Endothelial cell of umbilical vein (primary cell): ENCODE data around the gene RAI1. TPM values are rescaled to one million over a fixed set of nuclear protein-coding genes. Genes with fewer than 3 reads are reported as not detected.

Source experiments
- BruUV-seq: library from RNA; stranded (reverse); fragments of 400-500 nt; replicated peaks from 2 replicates; lab custom pipeline; 2021; lab: Mats Ljungman, UMichigan
- CTCF ChIA-PET: fragments of 300-600, 350-600 bp; sonication (Branson Sonifier 250); formaldehyde crosslinking; loops from one replicate; lab custom pipeline; 2021; ENCODE audit warnings: antibody characterized with exemption, inconsistent platforms; lab: Charles Lee
- POLR2A ChIA-PET: fragments of 300-600, 350-600 bp; sonication (Branson Sonifier 250); formaldehyde crosslinking; loops from one replicate; lab custom pipeline; 2021; ENCODE audit warnings: antibody characterized with exemption, inconsistent platforms; lab: Charles Lee
- DNase-seq: peaks from one replicate; pipeline ENCODE4 v3.0.0-alpha.2; 2011; ENCODE audit warnings: low read depth, low spot score
- FAIRE-seq: peaks from 2 replicates; lab custom pipeline; 2011; peaks lifted over from hg19 to GRCh38; lab: Jason Lieb, UNC
- H2AFZ ChIP-seq: 2 replicates; pipeline ENCODE4 v1.6.0; 2012; ENCODE audit warnings: low read depth, low read length, control low read depth, inconsistent platforms
- H3K27ac ChIP-seq: 2 replicates; pipeline ENCODE4 v1.5.1; 2011; ENCODE audit warnings: low read depth, mild to moderate bottlenecking, control low read depth, low read length, moderate library complexity; ENCODE audit not compliant: insufficient read depth
- H3K27me3 ChIP-seq, 2 experiments: 2 replicates each; pipeline versions ENCODE4 v1.6.0 to v1.6.1; 2011; ENCODE audit warnings: low read length in 2 of 2, mixed read lengths in 1 of 2; ENCODE audit not compliant: control insufficient read depth in 2 of 2, insufficient read depth in 2 of 2
- H3K36me3 ChIP-seq, 2 experiments: 2 replicates in 1 of 2; 3 replicates in 1 of 2; pipeline ENCODE4 v1.5.1; 2011; ENCODE audit warnings: low read length in 2 of 2, mild to moderate bottlenecking in 1 of 2, moderate library complexity in 1 of 2; ENCODE audit not compliant: control insufficient read depth in 2 of 2, insufficient read depth in 2 of 2; ENCODE audit errors: extremely low read depth in 1 of 2
- H3K4me1 ChIP-seq: 3 replicates; pipeline ENCODE4 v1.5.1; 2011; ENCODE audit warnings: mild to moderate bottlenecking, low read length; ENCODE audit not compliant: control insufficient read depth, insufficient read depth; ENCODE audit errors: extremely low read depth
- H3K4me2 ChIP-seq: 2 replicates; pipeline ENCODE4 v1.6.1; 2011; ENCODE audit warnings: low read length, control low read depth, mixed read lengths; ENCODE audit not compliant: insufficient read depth
- H3K4me3 ChIP-seq, 3 experiments: fragments of 200-600 bp in 1 of 3; sonication (generic), shearing (Covaris generic) in 1 of 3; replicated peaks in 1 of 3; 2 replicates each; pipeline ENCODE4 v1.5.1; 2011 to 2016; ENCODE audit warnings: control low read depth in 3 of 3, low read length in 3 of 3, mild to moderate bottlenecking in 2 of 3, inconsistent platforms in 1 of 3, low read depth in 1 of 3, moderate library complexity in 1 of 3; ENCODE audit not compliant: insufficient read depth in 1 of 3
- H3K79me2 ChIP-seq: 2 replicates; pipeline ENCODE4 v1.6.0; 2012; ENCODE audit warnings: low read length, inconsistent platforms; ENCODE audit not compliant: control insufficient read depth, insufficient read depth
- H3K9ac ChIP-seq: replicated peaks from 2 replicates; pipeline ENCODE3; 2011; ENCODE audit warnings: low read length, control low read depth; ENCODE audit not compliant: insufficient read depth; ENCODE audit errors: extremely low read depth
- H3K9me1 ChIP-seq: replicated peaks from 3 replicates; pipeline ENCODE4 v1.6.0; 2011; ENCODE audit warnings: mild to moderate bottlenecking, low read length; ENCODE audit not compliant: control insufficient read depth, insufficient read depth; ENCODE audit errors: extremely low read depth
- H3K9me3 ChIP-seq: replicated peaks from 2 replicates; pipeline ENCODE4 v1.5.1; 2012; ENCODE audit warnings: low read length, inconsistent platforms; ENCODE audit not compliant: control insufficient read depth, insufficient read depth
- H4K20me1 ChIP-seq: replicated peaks from 2 replicates; pipeline ENCODE3; 2011; ENCODE audit warnings: mild to moderate bottlenecking, low read length; ENCODE audit not compliant: control insufficient read depth, insufficient read depth; ENCODE audit errors: extremely low read depth
- EZH2 ChIP-seq: IDR thresholded peaks from 2 replicates; pipeline ENCODE4 v1.6.1; 2012; ENCODE audit warnings: borderline replicate concordance, low read depth, mild to moderate bottlenecking, moderate library complexity, low read length, inconsistent platforms; ENCODE audit not compliant: severe bottlenecking
- FOS ChIP-seq: IDR thresholded peaks from 2 replicates; pipeline ENCODE4 v1.6.1; 2011; ENCODE audit warnings: mild to moderate bottlenecking, low read length, moderate library complexity, borderline replicate concordance; ENCODE audit not compliant: insufficient read depth
- GATA2 ChIP-seq: IDR thresholded peaks from 2 replicates; pipeline ENCODE4 v1.7.0; 2011; ENCODE audit warnings: low read depth, mild to moderate bottlenecking, moderate library complexity, mixed read lengths, low read length; ENCODE audit not compliant: insufficient read length, insufficient read depth
- JUN ChIP-seq: IDR thresholded peaks from 2 replicates; pipeline ENCODE4 v1.6.1; 2011; ENCODE audit warnings: borderline replicate concordance, low read depth; ENCODE audit not compliant: insufficient read length, insufficient read depth
- MYC ChIP-seq: IDR thresholded peaks from one replicate; pipeline ENCODE4 v1.6.1; 2011; ENCODE audit warnings: mild to moderate bottlenecking, low read depth, low read length
- POLR2A ChIP-seq: IDR thresholded peaks from 2 replicates; pipeline ENCODE4 v1.6.1; 2012; ENCODE audit warnings: low read depth, mild to moderate bottlenecking, control low read depth, low read length
- POLR2AphosphoS5 ChIP-seq: IDR thresholded peaks from 2 replicates; pipeline ENCODE4 v1.6.1; 2012; ENCODE audit warnings: low read depth, mild to moderate bottlenecking, control low read depth, low read length, moderate library complexity; ENCODE audit not compliant: insufficient read depth
- dilution Hi-C: fragments of 300-500 bp; cut with MboI; formaldehyde crosslinking; loops from one replicate; pipeline ENCODE4 v1.15.0; 2019; ENCODE audit warnings: low sequenced_read_pairs; ENCODE audit not compliant: extremely low pct_ligation_motif_present
- intact Hi-C: fragments of 100-400 bp; cut with micrococcal nuclease; formaldehyde crosslinking; loops from one replicate; pipeline ENCODE4 v1.10.0; 2022
- polyA plus RNA-seq, 4 experiments: library from polyadenylated mRNA; depleted of rRNA in 3 of 4; stranded (reverse) in 3 of 4; unstranded in 1 of 4; fragments of >200 nt; gene quantifications; 2 replicates each; pipeline versions ENCODE4 v1.2.1 to v1.2.3, GENCODE V29; 2011 to 2012; ENCODE audit warnings: missing spikeins in 1 of 4
- total RNA-seq: library from RNA; stranded (reverse); gene quantifications from 2 replicates; pipeline ENCODE4 v1.2.3, GENCODE V29; 2021
- TF ChIP-seq, protein P1 (sequence below), 2 donors: IDR thresholded peaks; 1 replicate in 1 of 2; 2 replicates in 1 of 2; pipeline ENCODE4 v1.5.1; 2011; ENCODE audit warnings: low read length in 2 of 2, mild to moderate bottlenecking in 2 of 2, moderate library complexity in 2 of 2, control low read depth in 1 of 2, inconsistent platforms in 1 of 2, low read depth in 1 of 2; ENCODE audit not compliant: insufficient read depth in 1 of 2; ENCODE audit errors: extremely low read depth in 1 of 2
- TF ChIP-seq, protein P2 (sequence below): IDR thresholded peaks from 2 replicates; pipeline ENCODE4 v1.6.1; 2011; ENCODE audit not compliant: insufficient read depth, insufficient read length

RAI1 gene
- total and polyA plus RNA-seq, 2 donors (not counting 3 experiments of a cell fraction or from before 2014, with no cell fraction given), result 7.8 to 43.3 TPM

DNA sequence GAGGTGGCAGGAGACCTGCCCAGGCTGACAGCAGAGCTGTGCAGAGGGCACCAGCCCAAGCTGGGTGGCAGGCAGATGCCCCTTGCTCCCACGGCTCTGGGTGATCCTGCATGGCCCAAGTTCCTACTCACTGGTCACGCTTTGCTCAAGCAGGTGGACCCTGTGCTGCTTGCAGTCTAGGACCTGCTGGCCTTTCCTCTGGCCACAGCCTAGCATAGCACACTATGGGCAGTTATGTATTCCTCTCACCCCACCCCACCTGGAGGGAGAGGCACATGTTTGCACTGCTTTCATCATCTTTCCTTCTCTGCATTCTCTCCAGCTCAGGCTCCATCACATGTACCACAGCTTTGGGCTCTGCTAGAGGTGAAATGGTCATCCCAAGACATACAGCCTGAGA lies 175.1 kb downstream of the RAI1 start:
- POLR2A ChIA-PET, result no interaction called here
- no peaks in the 10 kb centered on the region for H4K20me1 ChIP-seq
- intact Hi-C loops, result no loop called here
- H3K4me3 ChIP-seq, result no peak overlapping the region
- H3K4me1 ChIP-seq, result no peaks in the 10 kb centered on the region
- TF ChIP-seq GATA2, result no peak
- TF ChIP-seq EZH2, result no peak
- no peak for TF ChIP-seq POLR2A
- no peak for TF ChIP-seq POLR2AphosphoS5
- TF ChIP-seq, protein P1, sequence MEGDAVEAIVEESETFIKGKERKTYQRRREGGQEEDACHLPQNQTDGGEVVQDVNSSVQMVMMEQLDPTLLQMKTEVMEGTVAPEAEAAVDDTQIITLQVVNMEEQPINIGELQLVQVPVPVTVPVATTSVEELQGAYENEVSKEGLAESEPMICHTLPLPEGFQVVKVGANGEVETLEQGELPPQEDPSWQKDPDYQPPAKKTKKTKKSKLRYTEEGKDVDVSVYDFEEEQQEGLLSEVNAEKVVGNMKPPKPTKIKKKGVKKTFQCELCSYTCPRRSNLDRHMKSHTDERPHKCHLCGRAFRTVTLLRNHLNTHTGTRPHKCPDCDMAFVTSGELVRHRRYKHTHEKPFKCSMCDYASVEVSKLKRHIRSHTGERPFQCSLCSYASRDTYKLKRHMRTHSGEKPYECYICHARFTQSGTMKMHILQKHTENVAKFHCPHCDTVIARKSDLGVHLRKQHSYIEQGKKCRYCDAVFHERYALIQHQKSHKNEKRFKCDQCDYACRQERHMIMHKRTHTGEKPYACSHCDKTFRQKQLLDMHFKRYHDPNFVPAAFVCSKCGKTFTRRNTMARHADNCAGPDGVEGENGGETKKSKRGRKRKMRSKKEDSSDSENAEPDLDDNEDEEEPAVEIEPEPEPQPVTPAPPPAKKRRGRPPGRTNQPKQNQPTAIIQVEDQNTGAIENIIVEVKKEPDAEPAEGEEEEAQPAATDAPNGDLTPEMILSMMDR (IDR thresholded peaks at IDR 0.05; ENCODE audit: extremely low read depth in 1 of 2, insufficient read depth in 1 of 2, low read depth in 1 of 2, low read length in 2 of 2), result no peak
- TF ChIP-seq, protein P2, sequence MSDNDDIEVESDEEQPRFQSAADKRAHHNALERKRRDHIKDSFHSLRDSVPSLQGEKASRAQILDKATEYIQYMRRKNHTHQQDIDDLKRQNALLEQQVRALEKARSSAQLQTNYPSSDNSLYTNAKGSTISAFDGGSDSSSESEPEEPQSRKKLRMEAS, result no peak
- no peak for TF ChIP-seq MYC
- TF ChIP-seq FOS, result no peak
- no peak for TF ChIP-seq JUN
- CTCF ChIA-PET, result no interaction called here
- no peak overlapping the region for H3K4me2 ChIP-seq
- no peaks in the 10 kb centered on the region for H3K79me2 ChIP-seq
- BruUV-seq, result no TSS peak
- no peaks in the 10 kb centered on the region for H3K27me3 ChIP-seq
- H3K9me3 ChIP-seq, result no peaks in the 10 kb centered on the region
- no peaks in the 10 kb centered on the region for H3K9me1 ChIP-seq
- H3K27ac ChIP-seq, result no peak overlapping the region
- no peaks in the 10 kb centered on the region for H3K36me3 ChIP-seq
- H2AFZ ChIP-seq, result no peak overlapping the region
- DNase-seq, result no peak
- no peak overlapping the region for H3K9ac ChIP-seq
- dilution Hi-C loops, result no loop called here
- no peak for FAIRE-seq
